ENCODE data around the gene GAGE12D.
"Not testable (repeated sequence)": the region's sequence is repeated elsewhere in the genome, so short reads cannot be mapped to it uniquely, and the experiment has no call there.

DNA sequence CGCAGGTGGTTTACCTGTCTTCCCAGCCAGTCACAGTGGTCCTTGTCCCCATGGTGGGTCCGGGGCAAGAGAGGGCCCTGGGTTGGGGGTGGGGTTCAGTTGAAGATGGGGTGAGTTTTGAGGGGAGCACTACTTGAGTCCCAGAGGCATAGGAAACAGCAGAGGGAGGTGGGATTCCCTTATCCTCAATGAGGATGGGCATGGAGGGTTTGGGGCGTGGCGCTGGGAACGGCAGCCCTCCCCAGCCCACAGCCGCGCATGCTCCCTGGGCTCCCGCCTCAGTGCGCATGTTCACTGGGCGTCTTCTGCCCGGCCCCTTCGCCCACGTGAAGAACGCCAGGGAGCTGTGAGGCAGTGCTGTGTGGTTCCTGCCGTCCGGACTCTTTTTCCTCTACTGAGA lies at the start of gene GAGE12D:
- TF ChIP-seq, protein P1, sequence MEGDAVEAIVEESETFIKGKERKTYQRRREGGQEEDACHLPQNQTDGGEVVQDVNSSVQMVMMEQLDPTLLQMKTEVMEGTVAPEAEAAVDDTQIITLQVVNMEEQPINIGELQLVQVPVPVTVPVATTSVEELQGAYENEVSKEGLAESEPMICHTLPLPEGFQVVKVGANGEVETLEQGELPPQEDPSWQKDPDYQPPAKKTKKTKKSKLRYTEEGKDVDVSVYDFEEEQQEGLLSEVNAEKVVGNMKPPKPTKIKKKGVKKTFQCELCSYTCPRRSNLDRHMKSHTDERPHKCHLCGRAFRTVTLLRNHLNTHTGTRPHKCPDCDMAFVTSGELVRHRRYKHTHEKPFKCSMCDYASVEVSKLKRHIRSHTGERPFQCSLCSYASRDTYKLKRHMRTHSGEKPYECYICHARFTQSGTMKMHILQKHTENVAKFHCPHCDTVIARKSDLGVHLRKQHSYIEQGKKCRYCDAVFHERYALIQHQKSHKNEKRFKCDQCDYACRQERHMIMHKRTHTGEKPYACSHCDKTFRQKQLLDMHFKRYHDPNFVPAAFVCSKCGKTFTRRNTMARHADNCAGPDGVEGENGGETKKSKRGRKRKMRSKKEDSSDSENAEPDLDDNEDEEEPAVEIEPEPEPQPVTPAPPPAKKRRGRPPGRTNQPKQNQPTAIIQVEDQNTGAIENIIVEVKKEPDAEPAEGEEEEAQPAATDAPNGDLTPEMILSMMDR (IDR thresholded peaks at IDR 0.05) = not testable (repeated sequence)
- TF ChIP-seq POLR2A, POLR2AphosphoS5 (IDR thresholded peaks at IDR 0.05): not testable (repeated sequence)

All from breast epithelium (tissue), 3 donors.